Fibroblast of villous mesenchyme (primary cell): ENCODE results near the gene FBXO33. TPM values are rescaled to one million over a fixed set of nuclear protein-coding genes. Genes with fewer than 3 reads are reported as not detected.

Experiments
- DNase-seq: peaks from one replicate; pipeline ENCODE4 v3.0.0-alpha.2; 2010; ENCODE audit warnings: low read depth
- H3K4me3 ChIP-seq: 2 replicates; pipeline ENCODE4 v1.5.1; 2011; ENCODE audit warnings: low read depth, mild to moderate bottlenecking, low read length
- total RNA-seq: library from RNA; depleted of rRNA; stranded (reverse); fragments of >200 nt; gene quantifications from 2 replicates; pipeline ENCODE4 v1.2.3, GENCODE V29; 2012
- TF ChIP-seq, protein P1 (sequence below): IDR thresholded peaks from 2 replicates; pipeline ENCODE4 v1.5.1; 2012; ENCODE audit warnings: low read depth, mild to moderate bottlenecking, low read length; ENCODE audit not compliant: insufficient read depth

Gene FBXO33
- total RNA-seq = 15.8 and 19.4 TPM in 2 replicates

DNA sequence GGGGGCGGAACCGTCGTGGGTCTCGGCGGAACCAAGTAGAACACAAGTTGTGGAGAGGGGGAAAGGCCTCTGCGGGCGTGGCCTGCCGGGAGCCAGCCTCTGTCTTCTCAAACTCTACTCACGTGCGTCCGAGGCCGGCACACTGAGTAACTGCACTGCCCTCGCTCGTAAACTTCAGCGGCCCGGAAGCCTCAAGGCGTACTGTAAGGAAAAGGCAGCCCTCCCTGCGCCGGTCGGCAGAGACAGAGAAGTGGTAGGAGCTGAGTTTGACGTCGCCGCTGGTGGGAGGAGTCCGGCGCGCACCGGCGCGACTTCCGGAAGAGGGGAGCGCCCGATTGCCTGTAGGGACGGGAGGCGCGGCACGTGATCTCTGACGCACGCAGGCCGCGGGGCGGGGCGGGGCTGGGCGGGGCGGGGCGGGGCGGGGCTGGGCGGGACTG lies at the start of gene FBXO33:
Gene FBXO33 (minus strand): TSS at position 255 of the 440 bp plus-strand sequence. CDS start 271 bp downstream, outside the sequence.
- TF ChIP-seq, protein P1, sequence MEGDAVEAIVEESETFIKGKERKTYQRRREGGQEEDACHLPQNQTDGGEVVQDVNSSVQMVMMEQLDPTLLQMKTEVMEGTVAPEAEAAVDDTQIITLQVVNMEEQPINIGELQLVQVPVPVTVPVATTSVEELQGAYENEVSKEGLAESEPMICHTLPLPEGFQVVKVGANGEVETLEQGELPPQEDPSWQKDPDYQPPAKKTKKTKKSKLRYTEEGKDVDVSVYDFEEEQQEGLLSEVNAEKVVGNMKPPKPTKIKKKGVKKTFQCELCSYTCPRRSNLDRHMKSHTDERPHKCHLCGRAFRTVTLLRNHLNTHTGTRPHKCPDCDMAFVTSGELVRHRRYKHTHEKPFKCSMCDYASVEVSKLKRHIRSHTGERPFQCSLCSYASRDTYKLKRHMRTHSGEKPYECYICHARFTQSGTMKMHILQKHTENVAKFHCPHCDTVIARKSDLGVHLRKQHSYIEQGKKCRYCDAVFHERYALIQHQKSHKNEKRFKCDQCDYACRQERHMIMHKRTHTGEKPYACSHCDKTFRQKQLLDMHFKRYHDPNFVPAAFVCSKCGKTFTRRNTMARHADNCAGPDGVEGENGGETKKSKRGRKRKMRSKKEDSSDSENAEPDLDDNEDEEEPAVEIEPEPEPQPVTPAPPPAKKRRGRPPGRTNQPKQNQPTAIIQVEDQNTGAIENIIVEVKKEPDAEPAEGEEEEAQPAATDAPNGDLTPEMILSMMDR = no peak
- H3K4me3 ChIP-seq = peak within 1 kb of the TSS; percentile 92
- DNase-seq = peak; percentile 97

DNA sequence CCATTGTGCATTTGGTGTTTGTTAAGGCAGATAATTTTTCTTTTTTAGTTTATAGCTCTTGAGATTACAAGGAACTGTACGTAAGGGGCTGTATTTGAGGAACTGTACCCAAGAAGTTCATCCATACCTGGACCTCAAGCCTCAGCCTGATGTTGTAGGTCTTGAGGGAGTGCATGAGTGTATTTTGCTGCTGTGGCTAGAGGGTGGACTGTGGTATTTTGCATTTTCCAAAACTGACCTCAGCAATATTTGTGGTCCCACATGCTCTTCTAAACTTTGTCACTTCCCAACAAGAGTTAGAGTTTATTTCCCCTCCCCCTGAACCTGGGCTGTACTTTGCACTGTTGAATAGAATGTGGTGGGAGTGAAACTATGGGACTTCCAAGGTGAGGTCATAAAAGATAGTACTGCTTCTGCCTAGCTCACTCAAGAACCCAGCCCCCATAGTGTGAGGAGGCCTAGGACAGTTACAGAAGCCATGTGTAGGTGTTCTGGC lies 42.2 kb upstream of the FBXO33 start:
- no peak for DNase-seq
- TF ChIP-seq, protein P1 = no peak

GRCh38 chr14:39472078-39472477 lies 39.8 kb upstream of the FBXO33 start:
- no peak for DNase-seq
- TF ChIP-seq, protein P1 = no peak
- no peak overlapping the region for H3K4me3 ChIP-seq

More for the DNA sequence above, 42.2 kb upstream of the FBXO33 start:
- H3K4me3 ChIP-seq = no peak overlapping the region

- peak; percentile 12 for DNase-seq
- no peak overlapping the region for H3K4me3 ChIP-seq
- TF ChIP-seq, protein P1 = peak; percentile 32
Measured at GRCh38 chr14:39469094-39469710, 37.0 kb upstream of the FBXO33 start.

- peak; percentile 35 for DNase-seq
- TF ChIP-seq, protein P1 = peak; percentile 45
- no peak overlapping the region for H3K4me3 ChIP-seq
Measured at GRCh38 chr14:39467889-39468524, 35.8 kb upstream of the FBXO33 start.

GRCh38 chr14:39459795-39460478 lies 27.7 kb upstream of the FBXO33 start:
- DNase-seq = no peak
- H3K4me3 ChIP-seq = no peak overlapping the region
- TF ChIP-seq, protein P1 = no peak
